ENCODE results near the gene YJEFN3. TPM values are rescaled to one million over a fixed set of nuclear protein-coding genes. Genes with fewer than 3 reads are reported as not detected.

Gene YJEFN3
- polyA plus RNA-seq, 1 donor (not counting 4 experiments of a cell fraction or from before 2014, with no cell fraction given) = 1.2 TPM

DNA sequence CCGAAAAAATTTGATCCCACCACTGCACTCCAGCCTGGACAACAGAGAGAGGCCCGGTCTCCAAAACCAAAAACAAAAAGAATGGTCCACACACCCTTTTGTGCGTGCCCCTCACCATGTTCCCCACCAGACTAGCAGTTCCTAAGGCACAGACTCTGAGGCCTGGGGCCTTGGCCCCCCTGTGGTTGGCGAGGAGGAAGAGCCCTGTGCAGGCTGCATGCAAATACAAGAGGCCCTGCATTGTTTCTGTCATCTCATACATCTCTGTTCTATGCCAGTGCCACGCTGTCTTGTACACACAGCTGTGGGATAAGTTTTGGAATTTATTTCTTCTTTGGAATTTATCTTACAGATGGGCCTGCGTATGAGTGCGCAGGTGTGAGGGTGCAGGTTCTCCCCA is 4.7 kb upstream of the YJEFN3 start:
- H3K4me1 ChIP-seq (ENCODE audit: control insufficient read depth, extremely low read depth, insufficient read depth, low read length) = no peaks in the 10 kb centered on the region
- no peak overlapping the region for H3K27ac ChIP-seq (ENCODE audit: control insufficient read depth, insufficient read depth, low read length)
- dilution Hi-C loops (cut with MboI; ENCODE audit: extremely low pct_ligation_motif_present, low sequenced_read_pairs) = no loop called here
- no peak overlapping the region for H3K4me3 ChIP-seq (ENCODE audit: control insufficient read depth in 2 of 3, extremely low read depth in 1 of 3, insufficient read depth in 2 of 3, low read depth in 1 of 3, low read length in 3 of 3)
- no peak overlapping the region for H3K9ac ChIP-seq (ENCODE audit: control insufficient read depth, extremely low read depth, insufficient read depth, low read length)
- no peak overlapping the region for H3K4me2 ChIP-seq (ENCODE audit: control insufficient read depth, extremely low read depth, insufficient read depth, low read depth, low read length)
- H3K27me3 ChIP-seq (ENCODE audit: control insufficient read depth, extremely low read depth, insufficient read depth, low read length) = no peaks in the 10 kb centered on the region
- H3K36me3 ChIP-seq (ENCODE audit: control insufficient read depth in 2 of 2, extremely low read depth in 1 of 2, insufficient read depth in 2 of 2, low read length in 2 of 2) = peaks cover 7 to 26% of the 10 kb centered on the region in 2 experiments
- H4K20me1 ChIP-seq (ENCODE audit: control insufficient read depth, extremely low read depth, insufficient read depth, low read length) = no peaks in the 10 kb centered on the region
- no peak for DNase-seq (ENCODE audit: low read depth, low spot score)
- no peak for TF ChIP-seq EZH2 (IDR thresholded peaks at IDR 0.05; ENCODE audit: low read length)
- TF ChIP-seq, protein P1, sequence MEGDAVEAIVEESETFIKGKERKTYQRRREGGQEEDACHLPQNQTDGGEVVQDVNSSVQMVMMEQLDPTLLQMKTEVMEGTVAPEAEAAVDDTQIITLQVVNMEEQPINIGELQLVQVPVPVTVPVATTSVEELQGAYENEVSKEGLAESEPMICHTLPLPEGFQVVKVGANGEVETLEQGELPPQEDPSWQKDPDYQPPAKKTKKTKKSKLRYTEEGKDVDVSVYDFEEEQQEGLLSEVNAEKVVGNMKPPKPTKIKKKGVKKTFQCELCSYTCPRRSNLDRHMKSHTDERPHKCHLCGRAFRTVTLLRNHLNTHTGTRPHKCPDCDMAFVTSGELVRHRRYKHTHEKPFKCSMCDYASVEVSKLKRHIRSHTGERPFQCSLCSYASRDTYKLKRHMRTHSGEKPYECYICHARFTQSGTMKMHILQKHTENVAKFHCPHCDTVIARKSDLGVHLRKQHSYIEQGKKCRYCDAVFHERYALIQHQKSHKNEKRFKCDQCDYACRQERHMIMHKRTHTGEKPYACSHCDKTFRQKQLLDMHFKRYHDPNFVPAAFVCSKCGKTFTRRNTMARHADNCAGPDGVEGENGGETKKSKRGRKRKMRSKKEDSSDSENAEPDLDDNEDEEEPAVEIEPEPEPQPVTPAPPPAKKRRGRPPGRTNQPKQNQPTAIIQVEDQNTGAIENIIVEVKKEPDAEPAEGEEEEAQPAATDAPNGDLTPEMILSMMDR (optimal IDR thresholded peaks at IDR 0.05 in 1 of 3, IDR thresholded peaks at IDR 0.05 in 1 of 3, conservative IDR thresholded peaks at IDR 0.05 in 1 of 3; ENCODE audit: extremely low read depth in 1 of 3, insufficient read depth in 2 of 3, low read length in 3 of 3) = no peak
- no peak for FAIRE-seq
- H3K79me2 ChIP-seq (ENCODE audit: control insufficient read depth, insufficient read depth, low read length) = peaks cover 25% of the 10 kb centered on the region
- H3K9me1 ChIP-seq (ENCODE audit: control insufficient read depth, extremely low read depth, insufficient read depth, low read length) = no peaks in the 10 kb centered on the region
- no peak overlapping the region for H2AFZ ChIP-seq (ENCODE audit: control insufficient read depth, low read length)
- H3K9me3 ChIP-seq (ENCODE audit: control insufficient read depth, low read depth, low read length) = no peaks in the 10 kb centered on the region

DNA sequence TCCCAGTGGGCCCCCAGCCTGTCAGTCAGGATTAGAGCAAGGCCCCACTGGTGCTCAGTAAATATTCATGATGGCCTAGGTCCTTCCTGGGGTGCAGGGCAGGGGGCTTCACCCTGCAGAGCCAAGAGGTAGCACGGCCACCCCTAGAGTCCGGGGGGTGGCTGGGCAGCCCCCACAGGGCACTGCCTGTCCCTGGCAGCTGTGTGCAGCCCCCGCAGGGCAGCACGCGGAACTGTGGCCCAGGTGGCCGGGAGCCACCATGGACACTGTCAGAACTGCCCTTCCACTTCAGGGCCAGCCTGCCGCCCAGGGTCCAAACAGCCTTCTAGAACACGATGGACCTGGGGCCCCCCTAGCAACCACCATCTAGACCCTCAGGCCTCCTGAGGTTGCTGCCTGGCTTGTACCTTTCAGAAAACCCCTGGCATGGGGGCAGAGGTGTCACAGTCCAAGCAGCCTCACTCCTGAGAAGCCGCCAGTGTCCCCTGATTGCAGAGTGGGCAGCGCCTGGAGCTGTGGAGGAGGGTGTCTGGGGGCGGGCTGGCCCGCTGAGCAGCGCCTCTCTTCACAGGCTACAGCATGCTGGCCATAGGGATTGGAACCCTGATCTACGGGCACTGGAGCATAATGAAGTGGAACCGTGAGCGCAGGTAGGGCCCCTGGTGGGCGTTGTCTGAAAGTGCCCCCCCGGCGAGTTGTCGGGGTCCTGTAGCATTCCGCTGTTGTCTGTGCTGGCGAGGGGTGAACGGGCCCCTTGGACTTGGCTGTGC is 2.9 kb upstream of the YJEFN3 start:
- FAIRE-seq = no peak

More for the DNA sequence above, 2.9 kb upstream of the YJEFN3 start:
- no peak overlapping the region for H3K27ac ChIP-seq (ENCODE audit: control insufficient read depth, insufficient read depth, low read length)
- H3K4me1 ChIP-seq (ENCODE audit: control insufficient read depth, extremely low read depth, insufficient read depth, low read length) = no peaks in the 10 kb centered on the region
- DNase-seq (ENCODE audit: low read depth, low spot score) = no peak
- no peak overlapping the region for H3K9ac ChIP-seq (ENCODE audit: control insufficient read depth, extremely low read depth, insufficient read depth, low read length)
- H3K36me3 ChIP-seq (ENCODE audit: control insufficient read depth in 2 of 2, extremely low read depth in 1 of 2, insufficient read depth in 2 of 2, low read length in 2 of 2) = peaks cover 0 to 19% of the 10 kb centered on the region in 2 experiments
- no peaks in the 10 kb centered on the region for H3K9me1 ChIP-seq (ENCODE audit: control insufficient read depth, extremely low read depth, insufficient read depth, low read length)
- H3K27me3 ChIP-seq (ENCODE audit: control insufficient read depth, extremely low read depth, insufficient read depth, low read length) = no peaks in the 10 kb centered on the region
- H2AFZ ChIP-seq (ENCODE audit: control insufficient read depth, low read length) = no peak overlapping the region
- no peaks in the 10 kb centered on the region for H3K9me3 ChIP-seq (ENCODE audit: control insufficient read depth, low read depth, low read length)
- TF ChIP-seq EZH2 (IDR thresholded peaks at IDR 0.05; ENCODE audit: low read length) = no peak
- TF ChIP-seq, protein P1 (optimal IDR thresholded peaks at IDR 0.05 in 1 of 3, IDR thresholded peaks at IDR 0.05 in 1 of 3, conservative IDR thresholded peaks at IDR 0.05 in 1 of 3; ENCODE audit: extremely low read depth in 1 of 3, insufficient read depth in 2 of 3, low read length in 3 of 3) = no peak
- dilution Hi-C loops (cut with MboI; ENCODE audit: extremely low pct_ligation_motif_present, low sequenced_read_pairs) = no loop called here
- no peaks in the 10 kb centered on the region for H4K20me1 ChIP-seq (ENCODE audit: control insufficient read depth, extremely low read depth, insufficient read depth, low read length)
- H3K4me3 ChIP-seq (ENCODE audit: control insufficient read depth in 2 of 3, extremely low read depth in 1 of 3, insufficient read depth in 2 of 3, low read depth in 1 of 3, low read length in 3 of 3) = no peak overlapping the region
- H3K79me2 ChIP-seq (ENCODE audit: control insufficient read depth, insufficient read depth, low read length) = peaks cover 11% of the 10 kb centered on the region
- no peak overlapping the region for H3K4me2 ChIP-seq (ENCODE audit: control insufficient read depth, extremely low read depth, insufficient read depth, low read depth, low read length)
